Activated naive CD4-positive, alpha-beta T cell treated with anti-CD3 and anti-CD28 coated beads, Interleukin-2, amount 10 ng/mL, durations not matched to agents 7 days and 5 days (primary cell): ENCODE results near the gene THSD8.

ENCODE experiments used
- CTCF ChIA-PET: fragments of 350-600 bp; sonication (Branson Sonifier 250); formaldehyde crosslinking; loops from one replicate; lab custom pipeline; 2021; ENCODE audit warnings: antibody characterized with exemption; lab: Charles Lee
- DNase-seq: peaks from one replicate; pipeline ENCODE4 v3.0.0-alpha.2; 2020
- H3K27ac Mint-ChIP-seq: one replicate; pipeline ENCODE4 v1.8.0; 2021; ENCODE audit warnings: mild to moderate bottlenecking, moderate library complexity, mixed read lengths
- H3K27me3 Mint-ChIP-seq: one replicate; pipeline ENCODE4 v1.8.0; 2021; ENCODE audit warnings: mild to moderate bottlenecking, mixed read lengths
- H3K36me3 Mint-ChIP-seq: one replicate; pipeline ENCODE4 v1.8.0; 2021; ENCODE audit warnings: mixed read lengths
- H3K4me1 Mint-ChIP-seq: one replicate; pipeline ENCODE4 v1.8.0; 2021; ENCODE audit warnings: mixed read lengths
- H3K4me3 Mint-ChIP-seq: one replicate; pipeline ENCODE4 v1.8.0; 2021; ENCODE audit warnings: mild to moderate bottlenecking, moderate library complexity, mixed read lengths
- H3K9me3 Mint-ChIP-seq: one replicate; pipeline ENCODE4 v1.8.0; 2021; ENCODE audit warnings: mixed read lengths

The THSD8 gene

DNA sequence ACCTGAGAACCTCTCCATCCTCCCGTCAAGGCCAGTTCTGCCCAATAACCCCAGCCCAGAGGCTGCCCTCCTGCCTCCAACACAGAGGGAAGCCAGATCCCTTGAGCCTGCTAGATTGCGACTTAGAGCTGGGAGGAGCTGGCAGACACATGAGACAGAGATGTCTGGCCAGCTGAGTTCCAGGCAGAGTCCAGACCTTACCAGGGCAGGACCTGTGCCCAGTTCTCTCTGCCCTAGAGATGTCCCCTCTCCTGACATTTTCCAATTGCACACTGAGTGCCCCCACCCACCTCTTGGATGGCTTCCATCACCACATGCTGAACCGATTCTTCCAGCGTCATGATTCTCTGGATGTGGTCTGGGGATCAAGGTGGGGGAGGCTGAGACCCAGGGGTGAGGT lies 29.5 kb upstream of the THSD8 start:
- Mint-ChIP-seq H3K27ac (no peak overlapping the region), H3K9me3 (no peaks in the 10 kb centered on the region), H3K36me3 (no peaks in the 10 kb centered on the region), H3K27me3 (peaks cover 16% of the 10 kb centered on the region), H3K4me1 (peaks cover 24% of the 10 kb centered on the region), H3K4me3 (no peak overlapping the region)
- CTCF ChIA-PET, result interaction anchor here (1.4 to 30.6 kb wide), 9 partner anchors 8 to 75 kb away, joined by 3 to 706 read pairs (median 9); partner anchors contain the start of genes JUNB, PRDX2, THSD8 and TRIR
- DNase-seq, result no peak

DNA sequence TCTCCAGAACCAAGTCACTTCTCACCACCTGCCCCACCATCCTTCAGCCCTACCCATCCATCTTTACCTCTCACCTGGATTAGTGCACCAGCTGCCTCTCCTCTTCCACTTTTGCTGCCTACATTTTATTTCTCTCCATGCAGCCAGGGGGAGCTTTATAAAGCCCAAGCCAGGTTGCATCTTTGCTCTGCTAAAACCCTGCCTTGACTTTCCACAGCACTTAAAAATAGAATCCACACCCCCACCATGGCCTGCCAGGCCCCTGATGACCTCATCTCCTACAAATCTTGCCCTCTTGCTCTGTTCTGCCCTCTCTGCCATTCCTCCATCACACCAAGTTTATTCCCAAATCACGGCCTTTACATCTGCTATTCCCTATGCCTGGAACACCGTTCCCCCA lies 28.3 kb upstream of the THSD8 start:
- Mint-ChIP-seq H3K4me1 (peaks cover 36% of the 10 kb centered on the region), H3K27ac (no peak overlapping the region), H3K9me3 (no peaks in the 10 kb centered on the region), H3K4me3 (peak overlapping the region; percentile 24), H3K27me3 (peaks cover 16% of the 10 kb centered on the region), H3K36me3 (no peaks in the 10 kb centered on the region)
- DNase-seq, result no peak
- CTCF ChIA-PET, result interaction anchor here (0.7 to 30.6 kb wide), 13 partner anchors 8 to 74 kb away, joined by 3 to 706 read pairs (median 4); partner anchors contain the start of genes JUNB, PRDX2, RNASEH2A and THSD8

DNA sequence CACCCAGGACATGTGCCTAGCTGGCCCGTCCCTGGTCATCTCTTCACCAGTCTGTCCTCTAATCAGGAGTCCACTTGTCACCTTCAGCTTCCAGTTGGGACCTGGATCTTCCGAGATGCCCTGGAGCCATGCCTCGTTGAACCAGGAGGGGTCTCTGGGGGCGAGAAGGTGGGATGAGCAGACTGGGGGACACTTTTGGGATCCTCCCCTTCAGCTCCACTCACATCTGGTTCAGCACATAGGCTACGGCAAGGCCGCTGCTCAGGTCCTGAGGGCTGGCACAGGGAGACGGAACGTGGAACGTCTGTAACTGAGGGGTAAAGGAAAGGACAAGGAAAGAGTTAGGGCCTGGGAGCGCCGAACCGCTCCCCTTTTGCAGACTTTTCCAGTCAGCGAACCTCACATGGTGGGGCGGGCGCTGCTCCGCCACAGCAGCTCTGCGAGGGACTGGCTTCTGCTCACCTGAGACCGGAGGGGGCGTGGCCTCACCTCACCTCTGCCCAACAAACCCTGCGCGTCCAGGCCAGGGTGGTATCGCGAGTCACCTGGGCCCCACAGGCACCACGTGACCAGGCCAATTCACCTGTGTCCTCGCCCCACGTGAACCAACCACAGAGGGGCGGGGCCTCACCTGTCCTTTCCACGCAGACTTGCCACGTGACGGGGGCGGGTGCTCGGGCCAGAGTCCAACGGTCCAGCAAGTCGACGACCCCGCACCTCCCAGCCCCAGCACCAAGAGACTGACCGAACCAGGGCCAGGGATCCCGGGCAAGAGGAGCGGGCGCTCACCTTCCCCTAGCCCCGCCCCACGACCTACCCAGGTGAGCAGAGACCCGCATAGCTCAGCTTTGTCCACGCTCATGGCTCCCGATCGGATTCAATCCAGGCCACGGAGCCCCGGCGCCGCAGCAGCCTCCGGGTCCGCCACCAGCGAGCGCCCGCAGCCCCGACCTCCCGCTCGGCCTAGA lies 27.0 kb upstream of the THSD8 start, which contains the start of gene HOOK2:
Gene HOOK2 (minus strand): TSS at position 965 of the 968 bp plus-strand sequence. CDS start 103 bp downstream, at position 862.
- H3K4me3 Mint-ChIP-seq, result peak within 1 kb of the TSS; percentile 76
- DNase-seq, result peak; percentile 65
- H3K27me3 Mint-ChIP-seq, result peaks cover 16% of the 10 kb centered on the region
- CTCF ChIA-PET, result interaction anchor here (1.9 to 30.6 kb wide), 5 partner anchors 9 to 73 kb away, joined by 7 to 706 read pairs (median 13); partner anchors contain the start of genes JUNB, PRDX2 and THSD8
- H3K9me3 Mint-ChIP-seq, result no peaks in the 10 kb centered on the region
- peak within 1 kb of the TSS; percentile 79 for H3K27ac Mint-ChIP-seq
- H3K36me3 Mint-ChIP-seq, result no peaks in the 10 kb centered on the region
- H3K4me1 Mint-ChIP-seq, result peaks cover 47% of the 10 kb centered on the region

DNA sequence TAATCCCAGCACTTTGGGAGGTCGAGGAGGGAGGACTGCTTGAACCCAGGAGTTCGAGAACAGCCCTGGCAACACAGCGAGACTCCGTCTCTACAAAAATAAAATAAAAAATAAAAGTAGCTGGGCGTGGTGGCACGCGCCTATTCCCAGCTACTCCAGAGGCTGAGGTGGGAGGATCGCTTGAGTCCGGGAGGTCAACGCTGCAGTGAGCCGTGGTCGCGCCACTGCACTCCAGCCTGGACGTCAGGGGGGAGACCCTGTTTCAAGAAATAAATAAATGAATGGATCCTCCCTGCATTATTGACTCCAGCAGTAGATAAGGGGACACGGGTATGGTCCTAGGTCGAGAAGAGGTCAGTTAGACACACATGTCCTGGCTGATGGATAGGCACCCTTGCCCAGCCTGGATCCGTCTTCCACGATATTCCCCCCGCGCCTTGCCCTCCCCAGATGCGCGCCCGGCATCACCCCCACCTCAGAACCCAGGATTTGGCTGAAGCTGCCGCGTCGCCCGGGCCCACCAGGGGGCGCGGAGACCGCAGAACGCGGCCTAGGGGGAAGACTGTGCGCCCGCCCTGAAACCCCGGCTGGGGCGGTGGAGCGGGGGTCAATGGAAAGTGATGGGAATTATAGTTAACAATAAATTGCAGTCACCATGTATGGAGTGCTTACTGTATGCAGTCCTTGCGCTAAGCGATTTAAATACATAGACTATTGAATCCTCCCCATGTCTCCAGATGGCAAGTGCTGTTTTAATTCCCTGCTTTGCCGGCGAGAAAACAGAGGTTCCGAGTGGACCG lies 24.5 kb upstream of the THSD8 start:
- CTCF ChIA-PET, result interaction anchor here (0.9 to 30.6 kb wide), 11 partner anchors 8 to 70 kb away, joined by 3 to 706 read pairs (median 4); partner anchors contain the start of genes GET3, JUNB, PRDX2 and RNASEH2A
- Mint-ChIP-seq H3K27ac (peak overlapping the region; percentile 77), H3K36me3 (no peaks in the 10 kb centered on the region), H3K4me1 (peaks cover 51% of the 10 kb centered on the region), H3K27me3 (peaks cover 12% of the 10 kb centered on the region), H3K9me3 (no peaks in the 10 kb centered on the region), H3K4me3 (peak overlapping the region; percentile 80)
- peak; percentile 85 for DNase-seq

DNA sequence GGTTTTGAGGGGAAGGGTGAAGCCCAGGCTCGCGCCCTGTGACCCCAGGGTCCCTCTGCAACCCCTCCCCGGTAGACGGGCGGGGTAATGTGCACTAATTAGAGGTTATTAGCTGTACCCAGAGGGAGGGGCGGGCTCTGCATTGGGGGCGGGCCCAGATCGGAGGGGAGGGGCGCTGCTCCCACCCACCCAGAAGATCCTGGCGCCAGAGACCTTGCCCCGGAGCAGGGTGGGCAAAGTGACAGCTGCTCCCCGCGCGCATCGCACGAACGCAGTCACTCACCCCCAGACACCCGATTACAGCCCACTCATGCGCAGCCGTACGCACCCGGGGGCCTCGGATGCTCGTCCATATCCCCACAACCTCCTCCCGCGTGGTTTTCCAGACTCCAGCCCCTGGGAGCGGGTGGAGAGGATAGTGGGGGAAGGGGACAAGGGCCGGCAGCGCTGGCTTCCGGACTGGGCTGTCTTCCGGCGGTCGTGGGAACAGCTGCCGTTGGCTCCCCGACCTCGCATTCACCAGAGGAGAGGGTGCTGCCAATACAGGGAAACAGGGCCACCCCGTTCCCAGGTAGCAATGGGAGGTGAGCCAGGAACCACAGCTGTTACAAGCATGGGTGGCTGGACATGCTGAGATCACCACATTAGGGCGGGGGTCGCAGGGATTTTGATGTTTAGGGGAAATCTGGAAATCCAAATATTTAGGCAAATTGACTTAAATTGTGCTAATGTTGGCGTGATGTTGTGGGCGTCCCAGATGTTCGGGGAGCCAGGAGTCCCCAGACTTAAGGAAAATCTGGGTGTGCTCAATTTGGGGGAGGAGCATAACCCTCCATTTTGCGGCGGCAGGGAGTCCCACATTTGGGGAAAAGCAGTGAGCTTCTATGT lies 23.6 kb upstream of the THSD8 start:
- Mint-ChIP-seq H3K4me3 (peak overlapping the region; percentile 80), H3K27me3 (peaks cover 4% of the 10 kb centered on the region), H3K4me1 (peaks cover 52% of the 10 kb centered on the region), H3K36me3 (no peaks in the 10 kb centered on the region), H3K9me3 (no peaks in the 10 kb centered on the region), H3K27ac (peak overlapping the region; percentile 77)
- CTCF ChIA-PET, result interaction anchor here (0.6 to 30.6 kb wide), 11 partner anchors 9 to 69 kb away, joined by 3 to 706 read pairs (median 4); partner anchors contain the start of genes JUNB, PRDX2, RNASEH2A and THSD8
- DNase-seq, result peak; percentile 58

DNA sequence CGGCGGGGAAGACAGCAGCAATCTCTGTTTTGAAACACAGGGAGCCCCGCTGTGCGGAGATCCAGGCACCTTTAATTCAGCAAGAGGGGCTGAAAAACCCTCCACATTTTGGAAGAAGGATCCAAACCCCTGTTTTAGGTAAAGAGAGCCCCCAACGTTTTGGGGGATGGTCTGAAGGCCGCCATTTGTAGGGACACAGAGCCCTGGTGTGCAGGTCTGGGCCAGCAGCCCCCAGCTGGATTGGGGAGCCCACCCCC lies 23.0 kb upstream of the THSD8 start:
- no peaks in the 10 kb centered on the region for H3K27me3 Mint-ChIP-seq
- peaks cover 51% of the 10 kb centered on the region for H3K4me1 Mint-ChIP-seq
- no peak for DNase-seq
- CTCF ChIA-PET, result interaction anchor here (1.2 to 30.6 kb wide), 7 partner anchors 9 to 58 kb away, joined by 3 to 706 read pairs (median 10); partner anchors contain the start of genes JUNB, PRDX2 and THSD8
- H3K27ac Mint-ChIP-seq, result peak overlapping the region; percentile 77
- peak overlapping the region; percentile 80 for H3K4me3 Mint-ChIP-seq
- no peaks in the 10 kb centered on the region for H3K36me3 Mint-ChIP-seq
- H3K9me3 Mint-ChIP-seq, result no peaks in the 10 kb centered on the region

DNA sequence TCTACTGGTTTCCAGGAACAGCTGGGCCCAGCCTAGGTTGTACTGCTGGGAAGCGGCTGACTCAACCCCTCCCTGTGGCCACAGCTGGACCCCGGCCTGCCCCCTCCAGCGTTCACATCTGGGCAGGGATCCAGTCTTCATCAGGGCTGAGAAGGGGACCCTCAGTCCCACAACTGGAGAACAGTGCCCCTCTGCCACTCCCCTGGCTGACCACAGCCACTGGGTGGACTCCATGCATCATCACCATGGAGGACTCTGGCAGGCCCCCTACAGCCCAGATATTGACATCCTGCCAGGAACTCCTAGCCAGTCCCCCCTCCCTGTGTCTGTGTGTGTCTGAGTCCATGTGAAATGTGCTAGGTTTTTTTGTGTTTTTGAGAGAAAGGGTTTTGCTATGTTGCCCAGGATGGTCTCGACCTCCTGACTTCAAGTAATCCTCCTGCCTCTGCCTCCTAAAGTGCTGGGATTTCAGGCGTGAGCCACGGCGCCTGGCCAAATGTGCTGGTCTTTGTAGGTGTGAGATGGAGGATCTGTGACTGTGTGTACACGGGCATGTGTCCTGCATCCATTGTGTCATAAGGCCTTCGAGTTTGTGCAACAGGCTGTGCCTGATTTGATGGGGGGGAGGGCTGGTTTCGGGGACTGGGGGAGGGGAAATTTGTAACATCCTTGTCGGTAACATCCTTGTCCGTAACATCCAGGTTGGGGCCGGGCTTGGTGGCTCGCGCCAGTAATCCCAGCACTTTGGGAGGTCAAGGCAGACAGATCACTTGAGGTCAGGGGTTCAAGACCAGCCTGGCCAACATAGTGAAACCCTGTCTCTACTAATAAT lies 22.5 kb upstream of the THSD8 start:
- peak overlapping the region; percentile 80 for H3K4me3 Mint-ChIP-seq
- H3K27me3 Mint-ChIP-seq, result no peaks in the 10 kb centered on the region
- DNase-seq, result no peak
- no peaks in the 10 kb centered on the region for H3K9me3 Mint-ChIP-seq
- H3K27ac Mint-ChIP-seq, result peak overlapping the region; percentile 77
- H3K36me3 Mint-ChIP-seq, result no peaks in the 10 kb centered on the region
- peaks cover 50% of the 10 kb centered on the region for H3K4me1 Mint-ChIP-seq
- CTCF ChIA-PET, result interaction anchor here (1.2 to 30.6 kb wide), 5 partner anchors 9 to 58 kb away, joined by 3 to 706 read pairs (median 16); partner anchors contain the start of genes JUNB, PRDX2 and THSD8

DNA sequence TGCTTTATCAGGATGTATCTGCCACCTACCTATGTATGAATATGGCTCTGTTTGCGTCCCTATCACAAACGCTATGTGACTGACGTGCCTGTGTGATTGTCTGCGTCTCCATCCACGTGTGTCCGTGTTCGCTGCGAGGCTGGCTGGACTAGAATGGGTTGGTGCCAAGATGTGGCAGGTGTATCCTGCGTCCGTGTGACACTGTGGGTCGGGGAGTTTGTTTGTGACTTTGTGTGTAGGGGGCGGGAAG lies 19.8 kb upstream of the THSD8 start:
- peak overlapping the region; percentile 83 for H3K4me3 Mint-ChIP-seq
- no peaks in the 10 kb centered on the region for H3K36me3 Mint-ChIP-seq
- H3K27me3 Mint-ChIP-seq, result no peaks in the 10 kb centered on the region
- peaks cover 48% of the 10 kb centered on the region for H3K4me1 Mint-ChIP-seq
- H3K9me3 Mint-ChIP-seq, result no peaks in the 10 kb centered on the region
- peak overlapping the region; percentile 97 for H3K27ac Mint-ChIP-seq
- DNase-seq, result no peak
- CTCF ChIA-PET, result interaction anchor here (1.5 to 30.6 kb wide), 2 partner anchors 9 to 15 kb away, joined by 4 to 706 read pairs; partner anchors contain the start of genes JUNB, PRDX2 and THSD8

DNA sequence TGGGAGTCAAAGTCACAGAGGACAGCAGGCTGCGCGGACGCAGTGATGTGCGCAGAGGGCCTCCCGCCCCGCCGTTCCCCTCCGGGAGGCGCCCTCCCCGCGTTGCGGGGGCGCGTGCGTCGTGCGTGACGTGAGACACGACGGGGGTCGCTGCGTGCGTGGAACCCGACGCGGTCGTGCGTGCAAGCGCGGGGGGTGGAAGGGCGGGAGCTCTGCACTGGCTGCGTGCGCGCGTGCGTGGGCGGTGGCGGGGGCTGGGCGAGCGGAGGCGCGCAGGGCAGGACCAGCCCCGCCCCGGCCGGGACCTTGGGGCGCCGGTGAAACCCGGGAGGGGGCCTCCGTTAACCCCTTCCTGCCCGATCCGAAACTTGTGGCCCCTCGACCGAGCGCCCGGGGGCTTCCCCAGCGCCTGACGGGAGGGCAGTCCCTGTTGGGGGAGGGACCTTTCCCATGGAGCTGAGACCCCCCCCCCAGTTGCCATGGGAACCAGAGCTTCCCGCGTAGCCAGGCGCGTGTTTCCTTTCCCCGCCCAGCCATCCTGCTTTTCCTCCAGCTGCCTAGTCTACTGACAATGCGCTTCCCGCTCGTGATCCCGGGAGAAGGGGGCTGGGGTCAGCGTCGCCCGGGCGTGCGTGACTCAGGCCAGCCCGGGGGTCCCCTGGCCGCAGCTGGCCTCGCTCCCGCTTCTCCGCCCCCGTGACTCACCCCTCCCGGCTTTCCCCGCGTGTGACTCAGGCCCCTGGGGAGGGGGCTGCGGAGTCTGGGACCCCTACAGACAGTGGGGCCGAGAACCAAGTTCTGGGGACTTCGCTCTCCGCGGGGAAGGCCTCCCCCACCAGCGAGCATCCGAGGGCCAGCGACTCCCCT lies 19.2 kb upstream of the THSD8 start:
- no peaks in the 10 kb centered on the region for H3K9me3 Mint-ChIP-seq
- H3K36me3 Mint-ChIP-seq, result no peaks in the 10 kb centered on the region
- no peaks in the 10 kb centered on the region for H3K27me3 Mint-ChIP-seq
- peak overlapping the region; percentile 97 for H3K27ac Mint-ChIP-seq
- H3K4me3 Mint-ChIP-seq, result peak overlapping the region; percentile 83
- CTCF ChIA-PET, result interaction anchor here (0.5 to 30.6 kb wide), 4 partner anchors 10 to 49 kb away, joined by 3 to 706 read pairs (median 4); partner anchors contain the start of genes JUNB, PRDX2 and THSD8
- peaks cover 43% of the 10 kb centered on the region for H3K4me1 Mint-ChIP-seq
- DNase-seq, result peak; percentile 90

DNA sequence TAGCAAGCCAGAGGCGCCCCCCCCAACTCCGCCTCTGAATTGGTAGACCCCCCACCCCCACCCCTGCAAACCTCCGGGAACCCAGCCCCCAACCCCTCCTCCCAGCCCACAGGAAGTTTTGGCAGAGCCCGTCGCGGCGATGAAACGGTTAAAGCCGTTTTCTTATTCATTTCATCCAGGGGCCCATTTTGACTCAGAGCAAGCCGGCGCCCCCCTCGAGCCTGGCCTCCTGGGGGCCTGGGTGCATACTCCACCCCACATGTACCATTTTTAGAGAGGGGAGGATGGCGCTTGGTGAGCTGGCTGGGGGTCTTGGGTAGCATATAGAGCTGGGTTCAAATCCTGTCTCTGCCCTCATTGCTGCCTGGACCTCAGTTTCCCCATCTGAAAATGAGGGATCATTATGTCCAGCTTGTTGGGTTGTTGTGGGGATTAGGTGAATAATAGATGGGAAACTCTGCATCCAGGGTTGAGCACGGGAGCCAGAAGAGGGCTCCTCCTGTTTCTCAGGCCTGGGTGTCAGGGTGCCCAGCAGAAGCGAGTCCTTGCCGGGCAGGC lies 18.5 kb upstream of the THSD8 start:
- peak; percentile 49 for DNase-seq
- no peaks in the 10 kb centered on the region for H3K36me3 Mint-ChIP-seq
- no peaks in the 10 kb centered on the region for H3K27me3 Mint-ChIP-seq
- H3K4me3 Mint-ChIP-seq, result peak overlapping the region; percentile 37
- peaks cover 40% of the 10 kb centered on the region for H3K4me1 Mint-ChIP-seq
- CTCF ChIA-PET, result interaction anchor here (1.3 to 30.6 kb wide), 2 partner anchors 14 to 16 kb away, joined by 3 to 706 read pairs; partner anchors contain the start of genes JUNB, PRDX2 and THSD8
- no peaks in the 10 kb centered on the region for H3K9me3 Mint-ChIP-seq
- peak overlapping the region; percentile 87 for H3K27ac Mint-ChIP-seq

DNA sequence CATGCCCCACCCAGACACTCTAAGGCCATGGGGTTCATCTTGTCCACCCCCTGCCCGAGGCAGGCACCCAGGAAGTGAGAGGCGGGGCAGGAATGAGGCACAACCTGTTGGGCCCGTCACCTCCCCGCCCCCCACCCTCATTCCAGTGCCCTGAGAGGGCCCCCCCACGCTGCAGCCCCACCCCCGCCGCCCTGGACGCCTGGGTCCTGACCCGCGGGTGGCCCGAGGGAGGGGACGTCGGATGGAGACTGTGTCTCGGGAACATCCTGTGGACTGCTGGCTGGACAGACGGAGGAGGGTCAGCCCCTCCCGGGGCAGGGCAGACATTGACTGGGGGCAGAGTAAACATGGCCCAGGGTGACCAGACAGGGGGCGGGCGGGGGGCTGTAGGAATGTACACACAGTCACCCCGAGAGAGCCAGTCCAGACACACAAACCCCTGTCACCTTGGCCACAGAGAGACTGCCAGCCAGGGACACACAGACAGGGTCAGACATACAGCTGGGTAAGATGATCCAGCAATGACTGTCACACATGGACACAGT lies 17.9 kb upstream of the THSD8 start:
- Mint-ChIP-seq H3K36me3 (no peaks in the 10 kb centered on the region), H3K4me3 (peak overlapping the region; percentile 37), H3K9me3 (no peaks in the 10 kb centered on the region), H3K27me3 (no peaks in the 10 kb centered on the region), H3K4me1 (peaks cover 38% of the 10 kb centered on the region), H3K27ac (peak overlapping the region; percentile 87)
- no peak for DNase-seq
- CTCF ChIA-PET, result interaction anchor here (30.6 kb wide), 1 partner anchor 13 kb away, joined by 706 read pairs; the partner anchor contains the start of genes JUNB, PRDX2 and THSD8
